Measurements from ENCODE around the gene NSFL1C. TPM values are rescaled to one million over a fixed set of nuclear protein-coding genes. Genes with fewer than 3 reads are reported as not detected.

Gene NSFL1C
- total and polyA plus RNA-seq, 9 of the 15 experiments (the other 6 are each of a cell fraction or from before 2014, with no cell fraction given), result 20.8 to 119 (median 47.0) TPM

GRCh38 chr20:1460275-1460674 lies 6.4 kb downstream of the NSFL1C start:
- ATAC-seq, result no peak
- H3K4me2 ChIP-seq (ENCODE audit: insufficient read depth, low read length), result no peak overlapping the region
- H3K9ac ChIP-seq (ENCODE audit: insufficient read depth in 1 of 2, low read depth in 2 of 2, low read length in 2 of 2), result no peak overlapping the region
- H3K4me3 ChIP-seq, result no peak overlapping the region
- BruUV-seq (replicated peaks), result no TSS peak
- peaks cover 56% of the 10 kb centered on the region for H3K79me2 ChIP-seq (ENCODE audit: control insufficient read depth, insufficient read depth, low read length)
- ChIA-PET POLR2A (interaction anchor here (0.5 to 2.1 kb wide), 4 partner anchors 11 to 865 kb away, joined by 3 to 8 read pairs (median 3); no protein-coding TSS in a partner anchor), CTCF (ENCODE audit: low intra/inter-chr PET ratio) (no interaction called here)
- no peak for FAIRE-seq
- no peaks in the 10 kb centered on the region for H3K9me3 ChIP-seq (replicated peaks; ENCODE audit: control insufficient read depth, insufficient read depth, low read depth, low read length)
- no peak overlapping the region for H3K27ac ChIP-seq (ENCODE audit: extremely low read depth, low read depth, low read length)
- peaks cover 97% of the 10 kb centered on the region for H3K36me3 ChIP-seq (ENCODE audit: control insufficient read depth, insufficient read depth, low read length)
- 92% methylated on average over 2 of the region's 2 CpGs for WGBS (ENCODE audit: insufficient coverage, low coverage, missing lambda C conversion rate)
- intact Hi-C loops (cut with micrococcal nuclease) (loop anchor here (10.0 kb wide), 1 partner anchor 135 kb away; the partner anchor contains the start of gene SDCBP2), in situ Hi-C loops (cut with MboI) (no loop called here)
- TF ChIP-seq CEBPG (CRISPR knock-in tag; IDR thresholded peaks at IDR 0.05), result no peak
- 0 out of 4 replicates have a peak, but pooled peaks of 1 of the 2 experiments have one; percentile 15 for TF ChIP-seq CEBPG (tag; conservative IDR thresholded peaks at IDR 0.05 in 1 of 2, IDR thresholded peaks at IDR 0.05 in 1 of 2)
- TF ChIP-seq DEAF1 (CRISPR knock-in tag; IDR thresholded peaks at IDR 0.05), result no peak
- no peak for TF ChIP-seq NR4A1 (CRISPR knock-in tag; IDR thresholded peaks at IDR 0.05)
- no peak for TF ChIP-seq NR4A1 (tag; IDR thresholded peaks at IDR 0.05)
- no peak for TF ChIP-seq CHAMP1 (IDR thresholded peaks at IDR 0.05)
- no peak for TF ChIP-seq GATAD2B (IDR thresholded peaks at IDR 0.05; ENCODE audit: borderline replicate concordance)
- no peak for TF ChIP-seq TEAD2 (tag; IDR thresholded peaks at IDR 0.05)
- H2AFZ ChIP-seq (ENCODE audit: low read depth, low read length), result no peak overlapping the region
- no peaks in the 10 kb centered on the region for H3K9me1 ChIP-seq (ENCODE audit: control insufficient read depth, insufficient read depth, low read length)
- H4K20me1 ChIP-seq (replicated peaks; ENCODE audit: control insufficient read depth, insufficient read depth, low read length), result no peaks in the 10 kb centered on the region; the same call in 1 of the 2 replicates
- peaks cover 0 to 6% of the 10 kb centered on the region in 2 experiments; a peak in 3 of 5 replicates for H3K4me1 ChIP-seq (replicated peaks in 1 of 2; ENCODE audit: control insufficient read depth in 2 of 2, insufficient read depth in 2 of 2, low read length in 2 of 2)
- no peak for DNase-seq (ENCODE audit: extremely low read depth in 1 of 4, low spot score in 3 of 4)
- H3K27me3 ChIP-seq (ENCODE audit: control insufficient read depth in 2 of 2, insufficient read depth in 2 of 2, low read length in 2 of 2), result no peaks in the 10 kb centered on the region
